ENCODE data around the gene ZNF215.
"Not testable (repeated sequence)": the region's sequence is repeated elsewhere in the genome, so short reads cannot be mapped to it uniquely, and the experiment has no call there.

ZNF215 gene

DNA sequence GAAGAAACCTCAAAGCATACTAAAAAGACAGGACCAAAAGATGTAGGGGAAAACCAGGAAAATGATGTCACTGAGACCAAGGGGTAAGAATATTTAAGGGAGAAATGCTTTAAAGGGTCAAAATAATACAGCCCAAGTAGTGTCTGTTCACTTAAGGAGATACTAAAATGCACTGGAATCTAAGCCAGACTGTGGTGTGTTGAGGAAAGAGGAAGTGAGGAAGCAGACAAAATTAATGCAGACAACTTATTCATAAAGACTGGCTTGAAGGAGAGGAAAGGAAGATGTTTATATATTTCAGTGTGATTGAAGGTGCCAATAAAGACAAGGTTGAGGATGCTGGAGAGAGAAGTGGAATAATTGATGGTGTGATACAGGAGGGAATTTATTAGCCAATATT, 15.7 kb downstream of the ZNF215 start:
- no peak for DNase-seq (ENCODE audit: low read depth)

DNA sequence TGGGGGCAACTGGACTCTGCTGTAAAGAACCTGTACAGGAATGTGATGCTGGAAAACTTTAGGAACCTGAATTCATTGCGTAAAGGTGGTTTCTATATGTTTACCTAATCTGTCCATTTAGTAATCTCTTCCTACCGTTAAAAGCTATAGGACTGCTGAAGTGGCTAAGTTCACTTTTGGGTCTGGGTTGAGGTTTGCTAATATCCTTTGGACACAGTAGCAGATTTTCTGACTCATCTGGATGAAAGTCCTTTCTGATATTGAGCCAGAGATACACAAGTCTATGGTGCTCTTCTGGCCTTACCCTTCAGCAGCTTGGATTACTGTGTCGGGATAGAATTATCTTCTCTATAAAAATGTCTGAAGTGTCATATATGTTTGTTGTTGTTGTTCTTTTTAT, 16.9 kb downstream of the ZNF215 start:
- no peak for DNase-seq (ENCODE audit: low read depth)

DNA sequence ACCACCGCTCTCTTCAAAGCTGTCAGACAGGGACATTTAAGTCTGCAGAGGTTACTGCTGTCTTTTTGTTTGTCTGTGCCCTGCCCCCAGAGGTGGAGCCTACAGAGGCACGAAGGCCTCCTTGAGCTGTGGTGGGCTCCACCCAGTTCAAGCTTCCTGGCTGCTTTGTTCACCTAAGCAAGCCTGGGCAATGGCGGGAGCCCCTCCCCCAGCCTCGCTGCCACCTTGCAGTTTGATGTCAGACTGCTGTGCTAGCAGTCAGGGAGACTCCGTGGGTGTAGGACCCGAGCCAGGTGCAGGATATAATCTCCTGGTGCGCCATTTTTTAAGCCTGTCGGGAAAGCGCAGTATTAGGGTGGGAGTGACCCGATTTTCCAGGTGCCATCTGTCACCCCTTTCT, 28.0 kb downstream of the ZNF215 start:
- DNase-seq (ENCODE audit: low read depth) = not testable (repeated sequence)

DNA sequence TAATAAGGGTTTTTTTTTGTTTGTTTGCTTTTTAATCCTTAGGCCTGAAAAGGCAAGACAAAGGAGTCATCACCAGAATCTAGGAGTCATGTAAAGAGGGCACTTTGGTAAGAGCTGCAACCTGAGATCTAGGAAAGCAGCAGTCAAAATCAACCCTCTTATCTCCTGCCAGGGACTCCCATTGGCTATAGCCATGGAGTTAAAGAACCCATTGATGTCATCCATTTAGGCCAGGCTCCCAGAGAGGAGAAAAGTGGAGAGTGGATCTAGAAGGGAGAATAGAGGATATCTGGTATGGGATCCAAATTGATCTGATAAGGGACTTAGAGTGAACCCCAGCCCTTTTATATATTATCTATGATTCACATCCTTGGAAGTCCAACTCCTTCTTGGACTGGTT, 35.9 kb downstream of the ZNF215 start:
- no peak for DNase-seq (ENCODE audit: low read depth)

DNA sequence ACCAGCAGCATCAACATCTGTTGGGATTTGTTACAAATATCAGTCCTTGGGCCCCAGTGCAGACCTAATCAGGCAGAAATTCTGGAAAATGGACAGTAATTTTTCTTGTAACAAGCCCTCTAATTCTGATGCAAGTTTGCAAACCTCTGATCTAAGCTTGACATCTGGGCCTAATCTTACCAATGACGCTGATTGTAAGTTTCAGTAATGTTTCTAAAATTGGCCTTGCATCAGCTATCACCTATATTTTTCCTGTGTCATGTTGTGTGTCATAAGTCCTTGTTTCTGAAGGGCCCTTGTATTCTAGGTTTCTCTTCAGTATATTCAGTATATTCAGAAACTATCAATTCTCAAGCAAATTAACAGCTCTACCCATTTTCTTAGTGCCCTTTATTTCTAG, 36.4 kb downstream of the ZNF215 start:
- DNase-seq (ENCODE audit: low read depth) = no peak

DNA sequence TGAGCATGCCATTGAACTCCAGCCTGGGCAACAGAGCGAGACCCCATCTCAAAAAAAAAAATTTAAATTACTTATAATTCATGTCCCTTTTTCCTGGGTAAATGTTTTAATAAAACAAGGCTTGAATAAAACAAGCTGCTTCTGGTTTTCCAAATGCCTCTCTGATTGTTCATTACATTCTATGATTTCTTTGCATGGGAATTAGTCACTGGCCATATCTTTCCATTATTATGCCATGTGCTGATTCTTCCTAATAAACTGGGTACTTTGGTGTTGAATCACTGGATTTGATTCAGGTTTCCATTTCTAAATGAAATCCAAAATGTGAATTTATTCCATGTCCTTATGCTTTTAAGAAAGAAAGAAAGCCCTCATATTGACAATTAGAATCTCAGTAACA, 42.6 kb downstream of the ZNF215 start:
- DNase-seq (ENCODE audit: low read depth) = no peak

DNA sequence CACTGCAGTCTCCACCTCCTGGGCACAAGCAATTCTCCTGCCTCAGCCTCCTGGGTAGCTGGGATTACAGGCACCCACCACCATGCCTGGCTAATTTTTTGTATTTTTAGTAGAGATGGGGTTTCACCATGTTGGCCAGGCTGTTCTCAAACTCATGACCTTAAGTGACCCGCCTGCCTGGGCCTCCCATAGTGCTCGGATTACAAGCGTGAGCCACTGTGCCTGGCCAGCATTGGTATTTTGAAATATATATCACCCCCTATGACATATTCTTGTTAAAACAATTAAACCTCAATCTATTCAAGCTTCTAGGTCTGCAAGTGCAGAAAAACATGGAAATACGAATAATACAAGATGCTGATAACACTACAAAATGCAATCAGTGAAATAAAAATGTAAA, 43.6 kb downstream of the ZNF215 start:
- not testable (repeated sequence) for DNase-seq (ENCODE audit: low read depth)

DNA sequence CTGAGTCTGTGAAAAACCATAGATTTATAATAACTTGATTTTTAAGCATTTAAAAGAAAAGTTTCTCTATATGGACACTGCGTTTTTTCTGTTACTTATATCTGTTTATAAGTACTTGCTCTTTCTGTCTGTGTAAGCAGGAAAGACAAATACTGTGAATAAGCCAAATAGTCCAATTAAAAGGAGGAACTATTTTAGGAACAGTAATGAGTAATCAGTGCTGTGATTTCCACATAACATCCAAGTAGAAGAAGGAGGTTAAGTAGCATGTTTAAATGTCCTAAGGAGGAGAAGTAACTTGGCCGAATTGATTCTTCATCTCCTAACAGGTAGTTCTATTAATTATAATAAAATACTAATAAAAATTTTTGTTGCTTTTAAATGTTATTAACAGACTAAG, 53.1 kb downstream of the ZNF215 start:
- no peak for DNase-seq (ENCODE audit: low read depth)

DNA sequence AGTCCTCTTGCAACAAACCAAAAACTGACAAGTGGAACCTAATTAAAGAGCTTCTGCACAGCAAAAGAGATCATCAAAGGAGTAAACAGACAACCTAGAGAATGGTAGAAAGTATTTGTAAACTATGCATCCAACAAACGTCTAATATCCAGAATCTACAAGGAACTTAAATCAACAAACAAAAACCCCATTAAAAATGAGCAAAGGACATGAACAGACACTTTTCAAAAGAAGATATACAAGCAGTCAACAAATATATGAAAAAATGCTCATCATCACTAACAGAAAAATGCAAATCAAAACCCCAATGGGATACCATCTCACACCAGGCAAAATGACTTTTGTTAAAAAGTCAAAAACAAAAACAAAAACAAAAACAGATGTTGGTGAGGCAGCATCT, 60.3 kb downstream of the ZNF215 start:
- no peak for DNase-seq (ENCODE audit: low read depth)

DNA sequence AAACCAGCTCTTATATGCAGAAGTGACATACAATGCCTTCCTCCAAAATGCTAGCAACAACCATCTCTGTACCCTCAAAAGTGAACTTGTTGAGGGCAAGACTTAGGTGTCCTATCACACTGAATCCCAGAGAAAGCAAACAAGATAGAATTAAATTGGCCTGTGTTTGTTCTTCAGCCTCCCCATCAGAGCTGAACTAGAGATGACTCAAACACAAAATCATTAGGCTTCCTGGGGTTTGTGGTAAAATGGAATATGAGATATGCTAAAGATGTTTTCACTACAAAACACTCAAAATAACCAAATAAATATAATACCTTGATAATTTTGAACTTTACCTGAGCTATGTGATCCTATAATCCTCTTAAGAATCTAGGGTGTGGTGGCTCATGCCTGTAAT, 62.3 kb downstream of the ZNF215 start:
- no peak for DNase-seq (ENCODE audit: low read depth)

DNA sequence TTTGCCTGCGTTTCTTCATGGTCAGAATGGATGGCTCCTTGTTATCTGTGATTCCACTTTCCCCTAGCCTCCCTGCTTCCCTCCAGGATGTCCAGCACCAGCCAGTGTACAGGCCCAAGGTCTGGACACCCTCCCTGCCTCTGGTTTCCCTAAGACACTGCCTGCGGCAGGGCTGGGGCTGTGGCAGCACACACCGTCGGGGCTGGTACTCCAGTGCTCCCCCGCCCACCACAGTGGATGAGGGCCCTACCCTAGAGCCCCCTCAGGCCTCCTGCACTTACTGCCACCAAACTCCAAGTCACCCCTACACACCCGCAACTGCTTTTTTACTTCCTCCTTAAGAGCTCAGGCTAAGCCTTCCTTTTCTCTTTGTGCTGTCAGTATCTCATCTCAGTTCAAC, 65.0 kb downstream of the ZNF215 start:
- no peak for DNase-seq (ENCODE audit: low read depth)

DNA sequence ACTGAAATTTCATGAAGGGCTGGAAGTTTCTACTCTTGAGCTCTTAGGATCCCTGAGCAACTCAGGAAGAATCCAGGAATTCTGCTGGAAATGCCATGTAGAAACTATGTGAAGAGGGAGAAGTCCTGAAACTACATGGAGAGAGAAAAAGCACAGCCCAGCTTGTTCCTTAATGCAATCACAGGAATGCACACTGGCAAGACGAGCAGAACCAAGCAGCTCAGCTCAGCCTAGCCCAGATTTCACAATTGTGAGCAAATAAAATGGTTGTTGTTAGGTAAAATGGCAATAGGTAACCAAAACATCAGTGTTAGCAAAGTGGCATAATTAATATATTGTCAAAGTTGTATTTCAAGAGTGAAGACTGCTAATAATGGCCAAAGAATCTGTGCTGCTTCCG, 65.8 kb downstream of the ZNF215 start:
- no peak for DNase-seq (ENCODE audit: low read depth)

DNA sequence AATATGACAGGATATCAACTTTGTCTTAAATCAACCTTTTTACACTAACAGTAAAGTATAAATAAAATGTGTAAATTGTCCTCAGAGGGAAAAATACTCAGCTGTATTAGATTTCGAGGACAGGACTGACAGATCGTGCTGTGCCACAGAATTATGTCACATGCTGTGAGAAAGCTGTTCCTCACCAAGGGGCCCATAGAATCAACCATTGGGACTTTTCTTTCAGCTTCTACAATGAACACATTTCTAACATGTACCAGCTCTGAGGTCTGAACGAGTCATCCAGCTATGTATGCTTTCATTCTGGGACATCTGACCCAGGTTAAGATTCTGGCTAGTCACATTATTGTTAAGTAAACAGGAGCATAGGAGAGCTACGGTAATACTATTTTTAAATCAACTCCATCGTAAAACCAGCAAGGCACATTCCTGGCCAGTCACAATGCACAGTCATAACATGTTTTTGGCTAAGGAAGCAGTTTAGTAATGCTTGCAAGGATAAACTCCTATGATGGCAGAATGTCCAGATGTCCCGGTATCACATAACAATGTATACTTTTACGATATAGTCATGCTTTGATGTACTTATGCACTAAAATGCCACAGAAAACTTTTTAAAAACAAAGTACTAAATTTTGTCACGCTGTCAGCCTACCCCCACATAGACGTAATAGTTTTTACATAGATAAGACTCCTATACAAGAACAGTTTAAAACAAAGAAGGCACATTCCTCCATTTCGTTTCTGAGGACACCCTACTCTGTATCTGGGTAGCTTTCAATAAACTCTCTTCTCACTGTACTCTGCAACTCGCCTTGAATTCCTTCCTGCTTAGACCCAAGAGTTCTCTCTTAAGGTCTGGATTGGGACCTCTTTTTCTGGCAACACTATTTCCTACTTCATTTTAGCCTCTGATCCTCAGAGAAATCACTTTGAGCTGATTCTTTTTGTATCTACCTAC, 66.5 kb downstream of the ZNF215 start:
- no peak for DNase-seq (ENCODE audit: low read depth)

DNA sequence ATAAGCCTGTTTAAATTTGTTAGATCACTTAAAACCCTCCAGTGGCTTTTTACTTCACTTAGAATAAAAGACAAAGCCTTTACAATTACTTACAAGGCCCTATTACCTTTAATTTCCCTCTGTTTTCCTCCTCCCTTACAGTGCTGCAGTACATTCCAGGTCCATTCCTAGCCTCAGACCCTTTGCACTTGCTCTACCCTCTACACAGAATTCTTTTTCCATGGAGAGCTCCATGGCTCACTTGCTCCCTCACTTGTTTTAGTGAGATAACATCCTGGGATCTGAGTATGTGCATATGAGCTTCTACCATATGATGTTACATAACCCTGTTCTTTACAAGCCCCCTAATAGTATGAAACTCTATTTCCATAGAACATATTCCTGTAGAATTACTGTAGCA, 69.5 kb downstream of the ZNF215 start:
- DNase-seq (ENCODE audit: low read depth) = no peak

DNA sequence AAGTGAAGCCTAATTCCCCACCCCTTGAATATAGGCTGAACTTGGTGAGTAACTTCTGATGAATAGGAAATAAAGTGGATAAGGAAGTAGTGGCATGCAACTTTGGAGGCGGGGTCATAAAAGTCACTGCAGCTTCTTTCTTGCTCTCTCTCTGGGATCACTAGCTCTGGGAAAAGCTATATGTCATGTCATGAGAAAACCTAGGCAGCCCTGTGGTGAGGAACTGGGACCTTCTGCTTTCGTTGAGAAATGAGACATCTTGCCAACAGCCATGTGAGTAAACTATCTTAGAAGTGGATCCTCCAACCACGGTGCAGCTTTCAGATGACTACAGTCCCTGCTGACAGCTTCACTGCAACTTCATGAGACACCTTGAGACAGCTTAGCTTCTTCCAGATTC, 78.3 kb downstream of the ZNF215 start:
- DNase-seq (ENCODE audit: low read depth) = no peak

All from stimulated activated CD8-positive, alpha-beta memory T cell treated with anti-CD3 and anti-CD28 coated beads, Interleukin-15, amount 100 ng/mL, for 1 hour (primary cell).